Pancreas (tissue), 10 donors: ENCODE data around the gene ME3. TPM values are rescaled to one million over a fixed set of nuclear protein-coding genes. Genes with fewer than 3 reads are reported as not detected.

Experiments used
- ATAC-seq, 4 donors: fragments of 200-7000 bp; cut with Tn5 transposase; one replicate each; pipeline versions ENCODE4 v1.8.0 to v1.9.1; 2020; ENCODE audit warnings: mild to moderate bottlenecking in 4 of 4, moderate library complexity in 4 of 4
- DNase-seq, 6 donors: peaks; one replicate each; pipeline ENCODE4 v3.0.0-alpha.2; 2020
- FAIRE-seq: peaks from 2 replicates; lab custom pipeline; 2012; peaks lifted over from hg19 to GRCh38; lab: Jason Lieb, UNC
- H3K27ac ChIP-seq, 4 donors: fragments of 200-600 bp; sonication (generic); 1 replicate in 3 of 4; 2 replicates in 1 of 4; pipeline versions ENCODE4 v1.5.0 to v1.8.0; 2020
- H3K27me3 ChIP-seq, 4 donors: fragments of 200-600 bp; one replicate each; pipeline ENCODE4 v1.8.0; 2021
- H3K36me3 ChIP-seq, 3 donors: fragments of 200-600 bp; sonication (generic) in 1 of 3; one replicate each; pipeline versions ENCODE4 v1.5.0 to v1.8.0; 2020 to 2021
- H3K4me1 ChIP-seq, 3 donors: fragments of 200-600 bp; one replicate each; pipeline ENCODE4 v1.8.0; 2021
- H3K4me3 ChIP-seq, 4 donors: fragments of 200-600 bp; sonication (generic) in 2 of 4; one replicate each; pipeline versions ENCODE4 v1.5.0 to v1.8.0; 2020 to 2021
- H3K9me3 ChIP-seq, 4 donors: fragments of 200-600 bp; one replicate each; pipeline ENCODE4 v1.8.0; 2021
- WGBS, 2 donors: extraction: QIAGEN DNeasy Blood & Tissue Kit; methylation state at CpG; one replicate each; pipeline ENCODE4 v1.1.7; 2013; 5-methylcytosine and 5-hydroxymethylcytosine counted together
- intact Hi-C, 3 donors: fragments of 100-400 bp; cut with DNase I; formaldehyde crosslinking; loops; one replicate each; pipeline versions ENCODE4 v1.11.1 to v1.14.2; 2022
- polyA plus RNA-seq, 2 donors: library from polyadenylated mRNA; stranded (reverse); fragments of 200-250 nt; gene quantifications; one replicate each; pipeline ENCODE4 v1.2.3, GENCODE V29; 2013
- total RNA-seq, 6 donors: library from RNA; stranded (reverse); fragmentation: NEBNext Ultra II Directional in 4 of 6; extraction: Animal tissue kit (Norgen Biotek cat#: 25700) in 4 of 6; gene quantifications; one replicate each; pipeline versions ENCODE4 v1.2.1 to v1.2.4, GENCODE V29; 2021 to 2023
- TF ChIP-seq, protein P1 (sequence below), 4 donors: fragments of 200-600 bp; sonication (generic) in 3 of 4; IDR thresholded peaks; one replicate each; pipeline versions ENCODE4 v1.5.0 to v1.8.0; 2021; ENCODE audit warnings: antibody characterized with exemption in 4 of 4
- donor health status: healthy with polysubstance abuse.
- donor health status: DM: no; HTN: no; CAD: no; lungs with moderate emphysema.
- donor health status: DM: no; HTN: no; CAD: no.
- donor health status: control.
- donor health status: control.
- donor health status: Bipolar disorder and iron deficiency.
- donor health status: DM: yes; HTN: yes; CAD: no.
- donor health status: DM: no; HTN: no; CAD: no.
- donor health status: DM: no; HTN: no; CAD: no.
- donor health status: DM: yes; HTN: yes; CAD: no.

Gene ME3
- total and polyA plus RNA-seq, 8 donors: 6.5 to 38.8 (median 13.2) TPM

GRCh38 chr11:86664930-86665329 lies 7.5 kb downstream of the ME3 start:
- no peaks in the 10 kb centered on the region for H3K27me3 ChIP-seq
- H3K4me3 ChIP-seq: no peak overlapping the region
- intact Hi-C loops: no loop called here
- H3K9me3 ChIP-seq: no peaks in the 10 kb centered on the region
- no peaks in the 10 kb centered on the region for H3K36me3 ChIP-seq
- no peak overlapping the region for H3K27ac ChIP-seq
- DNase-seq (no peak), FAIRE-seq (no peak), ATAC-seq (no peak)
- TF ChIP-seq, protein P1, sequence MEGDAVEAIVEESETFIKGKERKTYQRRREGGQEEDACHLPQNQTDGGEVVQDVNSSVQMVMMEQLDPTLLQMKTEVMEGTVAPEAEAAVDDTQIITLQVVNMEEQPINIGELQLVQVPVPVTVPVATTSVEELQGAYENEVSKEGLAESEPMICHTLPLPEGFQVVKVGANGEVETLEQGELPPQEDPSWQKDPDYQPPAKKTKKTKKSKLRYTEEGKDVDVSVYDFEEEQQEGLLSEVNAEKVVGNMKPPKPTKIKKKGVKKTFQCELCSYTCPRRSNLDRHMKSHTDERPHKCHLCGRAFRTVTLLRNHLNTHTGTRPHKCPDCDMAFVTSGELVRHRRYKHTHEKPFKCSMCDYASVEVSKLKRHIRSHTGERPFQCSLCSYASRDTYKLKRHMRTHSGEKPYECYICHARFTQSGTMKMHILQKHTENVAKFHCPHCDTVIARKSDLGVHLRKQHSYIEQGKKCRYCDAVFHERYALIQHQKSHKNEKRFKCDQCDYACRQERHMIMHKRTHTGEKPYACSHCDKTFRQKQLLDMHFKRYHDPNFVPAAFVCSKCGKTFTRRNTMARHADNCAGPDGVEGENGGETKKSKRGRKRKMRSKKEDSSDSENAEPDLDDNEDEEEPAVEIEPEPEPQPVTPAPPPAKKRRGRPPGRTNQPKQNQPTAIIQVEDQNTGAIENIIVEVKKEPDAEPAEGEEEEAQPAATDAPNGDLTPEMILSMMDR (IDR thresholded peaks at IDR 0.05): no peak
- WGBS, 2 donors: 90 to 98% methylated on average over 3 of the region's 3 CpGs
- H3K4me1 ChIP-seq: no peaks in the 10 kb centered on the region

GRCh38 chr11:86663761-86664160 lies 8.7 kb downstream of the ME3 start:
- 74 to 86% methylated on average over 4 of the region's 4 CpGs for WGBS, 2 donors
- intact Hi-C loops: no loop called here
- no peak for ATAC-seq

GRCh38 chr11:86663291-86663690 lies 9.1 kb downstream of the ME3 start:
- Histone ChIP-seq H3K9me3 (no peaks in the 10 kb centered on the region), H3K27me3 (no peaks in the 10 kb centered on the region), H3K4me3 (no peak overlapping the region), H3K36me3 (no peaks in the 10 kb centered on the region), H3K27ac (no peak overlapping the region), H3K4me1 (no peaks in the 10 kb centered on the region)
- ATAC-seq (no peak), DNase-seq (no peak), FAIRE-seq (no peak)
- TF ChIP-seq, protein P1 (IDR thresholded peaks at IDR 0.05): no peak
- WGBS, 2 donors: 92 to 94% methylated on average over 3 of the region's 3 CpGs
- intact Hi-C loops: no loop called here

More at GRCh38 chr11:86663761-86664160, 8.7 kb downstream of the ME3 start:
- Histone ChIP-seq H3K36me3 (no peaks in the 10 kb centered on the region), H3K4me3 (no peak overlapping the region), H3K9me3 (no peaks in the 10 kb centered on the region), H3K4me1 (no peaks in the 10 kb centered on the region), H3K27ac (no peak overlapping the region), H3K27me3 (no peaks in the 10 kb centered on the region)
- DNase-seq (no peak), FAIRE-seq (no peak)
- TF ChIP-seq, protein P1 (IDR thresholded peaks at IDR 0.05): no peak

DNA sequence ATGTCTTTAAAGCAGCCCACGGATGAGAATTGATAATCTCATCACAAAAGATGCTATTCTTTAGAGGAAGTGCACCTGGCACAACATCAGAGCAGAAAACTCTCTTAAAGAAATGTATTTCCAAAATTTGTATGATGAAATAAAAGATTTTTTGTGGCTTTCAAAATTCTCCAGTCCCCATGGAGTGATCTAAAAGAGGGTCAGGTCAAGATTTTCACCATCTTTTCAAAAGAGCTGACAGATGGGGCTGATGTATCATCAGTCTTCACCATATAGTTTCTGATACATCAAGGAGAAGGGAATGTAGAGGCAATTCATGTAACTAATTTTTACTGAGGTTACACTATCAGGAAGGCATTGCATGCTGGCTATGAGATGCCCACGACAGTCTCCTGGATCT lies 11.7 kb downstream of the ME3 start:
- 90% methylated on average over 2 of the region's 2 CpGs for WGBS, 2 donors
- ATAC-seq: no peak
- intact Hi-C loops: no loop called here
- TF ChIP-seq, protein P1 (IDR thresholded peaks at IDR 0.05): no peak
- no peak for DNase-seq
- H3K9me3 ChIP-seq: no peaks in the 10 kb centered on the region
- FAIRE-seq: no peak
- no peaks in the 10 kb centered on the region for H3K4me1 ChIP-seq
- no peak overlapping the region for H3K27ac ChIP-seq
- H3K36me3 ChIP-seq: no peaks in the 10 kb centered on the region
- no peak overlapping the region for H3K4me3 ChIP-seq
- H3K27me3 ChIP-seq: no peaks in the 10 kb centered on the region

DNA sequence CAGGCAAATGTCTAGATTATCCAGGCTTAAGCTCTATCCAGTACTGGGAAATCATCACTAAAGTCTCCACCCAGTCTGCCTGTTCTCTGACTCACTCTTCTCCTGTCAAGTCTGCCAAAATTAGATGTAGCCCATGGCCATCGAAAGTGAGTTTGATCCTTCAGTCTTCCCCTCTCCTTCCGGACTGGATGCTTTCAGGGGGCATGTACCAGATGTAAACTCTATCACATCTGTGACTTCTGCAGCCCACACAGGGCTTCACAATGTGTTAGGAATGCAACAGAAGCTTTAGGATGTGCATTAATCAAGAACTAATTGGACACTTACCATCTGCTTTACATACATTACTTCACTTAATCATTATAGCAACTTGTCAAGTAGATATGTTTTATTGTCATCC lies 12.3 kb downstream of the ME3 start:
- WGBS, 2 donors: 85 to 91% methylated on average over 2 of the region's 2 CpGs
- FAIRE-seq (no peak), DNase-seq (no peak), ATAC-seq (no peak)
- H3K9me3 ChIP-seq: no peaks in the 10 kb centered on the region
- no peaks in the 10 kb centered on the region for H3K27me3 ChIP-seq
- intact Hi-C loops: no loop called here
- H3K27ac ChIP-seq: no peak overlapping the region
- TF ChIP-seq, protein P1 (IDR thresholded peaks at IDR 0.05): no peak
- H3K36me3 ChIP-seq: no peaks in the 10 kb centered on the region
- no peaks in the 10 kb centered on the region for H3K4me1 ChIP-seq
- no peak overlapping the region for H3K4me3 ChIP-seq
